Testis (tissue), 3 donors: Measurements from ENCODE around the gene SRPK1. TPM values are rescaled to one million over a fixed set of nuclear protein-coding genes. Genes with fewer than 3 reads are reported as not detected.
"Not testable (repeated sequence)": the region's sequence is repeated elsewhere in the genome, so short reads cannot be mapped to it uniquely, and the experiment has no call there.

Source experiments
- DNase-seq: peaks from one replicate; pipeline ENCODE4 v3.0.0-alpha.2; 2019
- H3K27ac ChIP-seq, 2 donors: fragments of 200-600 bp; sonication (generic); one replicate each; pipeline ENCODE4 v1.5.1; 2019
- H3K27me3 ChIP-seq: fragments of 200-600 bp; sonication (generic); one replicate; pipeline ENCODE4 v1.5.1; 2019
- H3K36me3 ChIP-seq: fragments of 200-600 bp; sonication (generic); one replicate; pipeline ENCODE4 v1.5.1; 2017; ENCODE audit warnings: low read depth; ENCODE audit errors: missing control alignments
- H3K4me1 ChIP-seq: fragments of 200-600 bp; sonication (generic); one replicate; pipeline ENCODE4 v1.5.1; 2019
- H3K4me3 ChIP-seq, 2 donors: fragments of 200-600 bp; sonication (generic); one replicate each; pipeline ENCODE4 v1.5.1; 2017 to 2019
- H3K9me3 ChIP-seq: fragments of 200-600 bp; sonication (generic); one replicate; pipeline ENCODE4 v1.5.1; 2017
- POLR2A ChIP-seq: fragments of 450-650 bp; IDR thresholded peaks from one replicate; pipeline ENCODE4 v1.6.1; 2017; ENCODE audit warnings: antibody characterized with exemption, mild to moderate bottlenecking, moderate library complexity
- WGBS, 2 donors: methylation state at CpG; one replicate each; pipeline ENCODE4 v1.1.5; 2018; 5-methylcytosine and 5-hydroxymethylcytosine counted together
- intact Hi-C: fragments of 100-400 bp; cut with DNase I; formaldehyde crosslinking; loops from one replicate; pipeline ENCODE4 v1.15.1; 2023; ENCODE audit warnings: low total_unique reads
- polyA plus RNA-seq: library from polyadenylated mRNA; stranded (reverse); fragments of 350-450 nt; fragmentation: Illumina TruSeq; extraction: RNeasy Lipid Tissue Mini Kit (QIAGEN cat#74804); gene quantifications from one replicate; pipeline ENCODE4 v1.2.3, GENCODE V29; 2014; ENCODE audit warnings: low read depth, low replicate concordance; ENCODE audit not compliant: insufficient read depth
- total RNA-seq, 2 donors: library from RNA; depleted of rRNA; stranded (reverse); fragments of >200 nt; gene quantifications; one replicate each; pipeline ENCODE4 v1.2.3, GENCODE V29; 2016
- TF ChIP-seq, protein P1 (sequence below), 3 experiments: fragments of 450-650 bp in 2 of 3; fragments of 200-600 bp in 1 of 3; sonication (generic) in 1 of 3; IDR thresholded peaks; one replicate each; pipeline ENCODE4 v1.5.1; 2016 to 2019; ENCODE audit warnings: antibody characterized with exemption in 3 of 3, mild to moderate bottlenecking in 2 of 3, moderate library complexity in 1 of 3

Gene SRPK1
- total and polyA plus RNA-seq, 3 donors from 2014 or later, result 77.3 to 86.3 (median 84.6) TPM

DNA sequence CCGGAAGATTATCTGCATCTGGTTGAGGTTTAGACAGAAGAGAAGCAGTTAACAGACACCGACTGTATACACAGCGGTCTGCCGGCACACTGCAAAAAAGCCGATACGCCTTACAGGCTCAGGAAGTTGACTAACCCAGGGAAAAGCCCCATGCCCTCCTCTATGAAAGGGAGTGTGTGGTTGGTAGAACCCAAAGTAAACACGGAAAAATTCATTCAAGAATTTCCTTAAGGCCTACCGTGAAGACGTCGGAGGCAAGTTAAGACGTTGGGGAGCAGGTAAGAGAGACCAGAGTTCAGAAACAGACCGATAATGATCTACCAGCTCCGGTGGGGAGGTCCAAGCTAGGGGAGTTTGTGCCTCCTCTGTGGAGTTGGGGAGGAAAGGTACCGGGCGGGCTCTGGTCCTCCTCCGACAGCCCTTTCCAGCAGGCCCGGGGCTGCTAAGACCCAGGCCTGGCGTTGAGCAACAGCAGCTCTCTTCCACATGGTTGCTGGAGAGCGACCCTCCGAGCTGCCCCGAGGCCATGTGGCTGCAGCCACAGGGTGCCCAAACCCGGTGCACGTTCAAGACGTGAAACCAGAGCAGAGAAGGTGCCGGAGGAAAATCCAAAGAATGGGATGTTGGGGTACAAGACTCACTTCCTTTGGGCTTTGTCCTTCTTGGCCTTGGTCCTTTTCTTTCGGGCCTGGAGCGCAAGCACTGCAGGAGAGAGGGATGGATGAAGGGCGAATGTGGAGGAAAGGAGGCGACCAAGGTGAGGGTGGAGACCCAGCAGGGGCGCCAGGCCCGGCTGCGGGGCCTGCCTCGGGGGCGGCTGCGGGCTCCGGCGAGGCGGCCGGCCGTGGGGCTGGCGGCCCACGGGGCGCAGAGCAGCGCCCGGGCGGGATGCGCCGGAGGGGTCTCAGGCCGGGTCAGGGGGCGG lies 809 bp downstream of the SRPK1 start:
- 3% methylated on average over 33 to 47 of the region's 50 CpGs for WGBS, 2 donors
- DNase-seq, result peak; percentile 24
- Histone ChIP-seq H3K9me3 (no peaks in the 10 kb centered on the region), H3K27ac (peak overlapping the region; percentile 46 to 82), H3K36me3 (no peaks in the 10 kb centered on the region), H3K4me1 (peaks cover 5% of the 10 kb centered on the region), H3K4me3 (peak overlapping the region; percentile 77 to 80), H3K27me3 (no peaks in the 10 kb centered on the region)
- no peak for TF ChIP-seq POLR2A
- TF ChIP-seq, protein P1, sequence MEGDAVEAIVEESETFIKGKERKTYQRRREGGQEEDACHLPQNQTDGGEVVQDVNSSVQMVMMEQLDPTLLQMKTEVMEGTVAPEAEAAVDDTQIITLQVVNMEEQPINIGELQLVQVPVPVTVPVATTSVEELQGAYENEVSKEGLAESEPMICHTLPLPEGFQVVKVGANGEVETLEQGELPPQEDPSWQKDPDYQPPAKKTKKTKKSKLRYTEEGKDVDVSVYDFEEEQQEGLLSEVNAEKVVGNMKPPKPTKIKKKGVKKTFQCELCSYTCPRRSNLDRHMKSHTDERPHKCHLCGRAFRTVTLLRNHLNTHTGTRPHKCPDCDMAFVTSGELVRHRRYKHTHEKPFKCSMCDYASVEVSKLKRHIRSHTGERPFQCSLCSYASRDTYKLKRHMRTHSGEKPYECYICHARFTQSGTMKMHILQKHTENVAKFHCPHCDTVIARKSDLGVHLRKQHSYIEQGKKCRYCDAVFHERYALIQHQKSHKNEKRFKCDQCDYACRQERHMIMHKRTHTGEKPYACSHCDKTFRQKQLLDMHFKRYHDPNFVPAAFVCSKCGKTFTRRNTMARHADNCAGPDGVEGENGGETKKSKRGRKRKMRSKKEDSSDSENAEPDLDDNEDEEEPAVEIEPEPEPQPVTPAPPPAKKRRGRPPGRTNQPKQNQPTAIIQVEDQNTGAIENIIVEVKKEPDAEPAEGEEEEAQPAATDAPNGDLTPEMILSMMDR (IDR thresholded peaks at IDR 0.05), result no peak
- intact Hi-C loops, result no loop called here

DNA sequence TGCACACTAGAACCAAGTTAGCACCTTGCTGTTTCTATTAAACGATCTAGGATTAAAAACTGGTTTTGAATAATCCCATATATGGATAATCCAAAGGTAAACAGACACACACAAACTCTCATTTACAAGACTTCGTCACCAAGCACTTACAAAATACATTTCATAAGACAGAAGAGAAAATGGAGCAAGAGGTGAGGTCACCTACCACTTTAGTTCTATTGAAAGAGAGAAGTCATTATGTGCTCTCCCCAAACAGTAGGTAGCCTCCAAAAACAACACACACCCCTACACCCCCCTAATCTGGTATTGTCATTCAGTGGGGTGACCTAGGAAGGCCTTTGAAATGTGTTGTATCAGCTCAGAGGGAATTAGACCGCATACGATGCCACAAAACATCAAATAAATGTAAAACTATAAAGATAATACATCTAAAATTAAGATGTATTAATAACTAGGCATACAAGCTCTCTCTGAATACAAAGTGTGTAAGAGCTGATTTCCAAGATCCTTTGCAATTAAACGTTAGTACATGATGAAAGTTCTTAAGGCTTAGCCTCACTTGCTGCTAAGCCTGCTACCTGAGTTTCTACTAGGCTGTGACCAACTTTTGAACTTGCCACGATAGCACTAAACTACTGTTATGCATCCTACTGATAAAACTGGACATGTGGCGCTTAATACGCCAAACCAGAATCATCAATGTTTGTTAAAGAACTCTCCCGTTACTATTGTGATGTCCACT lies 1.6 kb downstream of the SRPK1 start:
- no peak for DNase-seq
- Histone ChIP-seq H3K36me3 (no peaks in the 10 kb centered on the region), H3K27ac (no peak overlapping the region)

DNA sequence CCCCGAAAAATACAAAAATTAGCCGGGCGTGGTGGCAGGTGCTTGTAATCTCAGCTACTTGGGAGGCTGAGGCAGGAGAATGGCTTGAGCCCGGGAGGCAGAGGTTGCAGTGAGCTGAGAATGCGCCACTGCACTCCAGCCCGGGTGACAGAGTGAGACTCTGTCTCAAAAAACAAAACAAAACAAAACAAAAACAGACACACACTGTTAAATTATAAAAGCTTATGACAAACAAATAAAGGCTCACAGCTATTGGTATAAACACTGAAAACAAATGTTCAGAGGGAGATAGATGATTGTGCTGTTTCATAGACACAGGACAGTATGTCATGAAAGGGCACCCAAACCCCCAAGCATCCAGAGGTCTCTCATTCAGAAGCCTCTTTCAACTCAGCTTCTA lies 4.0 kb downstream of the SRPK1 start:
- 91 to 93% methylated on average over 6 of the region's 6 CpGs for WGBS, 2 donors
- H3K36me3 ChIP-seq, H3K4me1 ChIP-seq, DNase-seq, H3K27me3 ChIP-seq, intact Hi-C loops, H3K27ac ChIP-seq, H3K4me3 ChIP-seq, H3K9me3 ChIP-seq: not testable (repeated sequence)

More for the DNA sequence above, 1.6 kb downstream of the SRPK1 start:
- Histone ChIP-seq H3K9me3 (no peaks in the 10 kb centered on the region), H3K4me3 (peak overlapping the region in 1 of 2 donors; percentile 77), H3K4me1 (peaks cover 5% of the 10 kb centered on the region), H3K27me3 (no peaks in the 10 kb centered on the region)
- intact Hi-C loops, result no loop called here
- 31 to 33% methylated on average over 9 of the region's 9 CpGs for WGBS, 2 donors
- TF ChIP-seq, protein P1 (IDR thresholded peaks at IDR 0.05), result no peak

DNA sequence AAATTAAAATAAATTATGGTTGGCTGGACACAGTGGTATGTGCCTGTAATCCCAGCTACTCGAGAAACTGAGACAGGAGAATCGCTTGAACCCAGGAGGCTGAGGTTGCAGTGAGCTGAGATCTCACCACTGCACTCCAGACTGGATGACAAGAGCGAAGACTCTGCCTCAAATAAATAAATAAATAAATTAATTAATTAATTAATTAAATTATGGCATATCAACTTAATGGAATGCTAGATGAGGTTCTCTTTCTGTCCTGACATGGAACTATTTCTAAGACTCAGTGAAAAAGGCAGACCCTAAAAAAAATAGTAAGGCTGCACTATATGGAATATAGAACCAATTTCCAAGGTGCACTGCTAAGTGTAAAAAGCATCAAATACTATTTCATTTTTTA lies 4.8 kb downstream of the SRPK1 start:
- no peak for DNase-seq
- TF ChIP-seq POLR2A, result no peak
- TF ChIP-seq, protein P1 (IDR thresholded peaks at IDR 0.05), result no peak
- Histone ChIP-seq H3K36me3 (no peaks in the 10 kb centered on the region), H3K4me3 (no peak overlapping the region), H3K9me3 (no peaks in the 10 kb centered on the region), H3K27me3 (no peaks in the 10 kb centered on the region), H3K4me1 (peaks cover 5% of the 10 kb centered on the region), H3K27ac (no peak overlapping the region)
- 95% methylated on average over 3 of the region's 3 CpGs for WGBS, 2 donors
- intact Hi-C loops, result no loop called here

DNA sequence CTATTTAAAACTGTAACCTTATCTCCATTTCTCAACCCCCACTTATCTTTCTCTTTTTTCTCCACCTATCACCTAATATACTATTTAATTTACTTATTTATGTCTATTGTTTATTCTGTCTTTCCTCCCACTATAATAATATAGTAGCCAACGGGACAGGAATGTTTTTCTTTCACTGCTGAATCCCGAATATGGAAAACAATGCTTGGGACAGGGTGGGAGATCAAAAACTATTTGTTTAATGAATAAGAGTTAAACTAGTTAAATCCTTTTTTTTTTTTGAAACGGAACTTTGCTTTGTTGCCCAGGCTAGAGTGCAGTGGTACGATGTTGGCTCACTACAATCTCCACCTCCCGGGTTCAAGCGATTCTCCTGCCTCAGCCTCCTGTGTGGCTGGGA lies 6.4 kb downstream of the SRPK1 start:
- Histone ChIP-seq H3K4me1 (peaks cover under 1% of the 10 kb centered on the region), H3K9me3 (no peaks in the 10 kb centered on the region), H3K36me3 (no peaks in the 10 kb centered on the region), H3K27me3 (no peaks in the 10 kb centered on the region), H3K27ac (no peak overlapping the region), H3K4me3 (no peak overlapping the region)
- intact Hi-C loops, result no loop called here
- no peak for DNase-seq
- 92% methylated on average over 6 of the region's 6 CpGs for WGBS, 2 donors
- TF ChIP-seq POLR2A, result no peak
- TF ChIP-seq, protein P1 (IDR thresholded peaks at IDR 0.05), result no peak
